ENCODE results near the gene CDHR3.

Gene CDHR3

DNA sequence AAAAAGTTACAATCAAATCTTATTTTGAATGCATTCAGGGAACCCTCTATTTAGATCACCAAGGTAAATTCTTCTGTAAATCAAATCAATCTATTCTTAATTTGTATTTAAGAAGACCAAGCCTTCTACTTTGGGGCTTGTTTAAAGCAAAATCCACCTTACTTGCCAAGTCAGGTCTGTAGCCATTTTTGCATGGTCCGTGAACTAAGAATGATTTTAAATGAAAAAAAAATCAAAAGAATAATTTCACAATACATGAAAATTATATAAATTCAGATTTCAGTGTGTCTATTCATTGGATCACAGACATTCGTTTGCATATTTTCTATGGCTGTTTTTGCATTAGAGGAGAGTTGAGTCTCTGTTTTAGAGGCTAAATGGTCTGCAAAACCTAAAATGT, 89.6 kb downstream of the CDHR3 start:
- no peak overlapping the region for H3K4me3 ChIP-seq (ENCODE audit: low read depth, low read length)
- in situ Hi-C loops (cut with HindIII; ENCODE audit: low sequenced_read_pairs), result loop anchor here (5.0 to 25.0 kb wide), 2 partner anchors 100 to 435 kb away; no protein-coding TSS in a partner anchor
- TF ChIP-seq, protein P1, sequence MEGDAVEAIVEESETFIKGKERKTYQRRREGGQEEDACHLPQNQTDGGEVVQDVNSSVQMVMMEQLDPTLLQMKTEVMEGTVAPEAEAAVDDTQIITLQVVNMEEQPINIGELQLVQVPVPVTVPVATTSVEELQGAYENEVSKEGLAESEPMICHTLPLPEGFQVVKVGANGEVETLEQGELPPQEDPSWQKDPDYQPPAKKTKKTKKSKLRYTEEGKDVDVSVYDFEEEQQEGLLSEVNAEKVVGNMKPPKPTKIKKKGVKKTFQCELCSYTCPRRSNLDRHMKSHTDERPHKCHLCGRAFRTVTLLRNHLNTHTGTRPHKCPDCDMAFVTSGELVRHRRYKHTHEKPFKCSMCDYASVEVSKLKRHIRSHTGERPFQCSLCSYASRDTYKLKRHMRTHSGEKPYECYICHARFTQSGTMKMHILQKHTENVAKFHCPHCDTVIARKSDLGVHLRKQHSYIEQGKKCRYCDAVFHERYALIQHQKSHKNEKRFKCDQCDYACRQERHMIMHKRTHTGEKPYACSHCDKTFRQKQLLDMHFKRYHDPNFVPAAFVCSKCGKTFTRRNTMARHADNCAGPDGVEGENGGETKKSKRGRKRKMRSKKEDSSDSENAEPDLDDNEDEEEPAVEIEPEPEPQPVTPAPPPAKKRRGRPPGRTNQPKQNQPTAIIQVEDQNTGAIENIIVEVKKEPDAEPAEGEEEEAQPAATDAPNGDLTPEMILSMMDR (IDR thresholded peaks at IDR 0.05; ENCODE audit: low read depth, low read length, missing control alignments), result no peak
- no peak for DNase-seq (ENCODE audit: low read depth)

DNA sequence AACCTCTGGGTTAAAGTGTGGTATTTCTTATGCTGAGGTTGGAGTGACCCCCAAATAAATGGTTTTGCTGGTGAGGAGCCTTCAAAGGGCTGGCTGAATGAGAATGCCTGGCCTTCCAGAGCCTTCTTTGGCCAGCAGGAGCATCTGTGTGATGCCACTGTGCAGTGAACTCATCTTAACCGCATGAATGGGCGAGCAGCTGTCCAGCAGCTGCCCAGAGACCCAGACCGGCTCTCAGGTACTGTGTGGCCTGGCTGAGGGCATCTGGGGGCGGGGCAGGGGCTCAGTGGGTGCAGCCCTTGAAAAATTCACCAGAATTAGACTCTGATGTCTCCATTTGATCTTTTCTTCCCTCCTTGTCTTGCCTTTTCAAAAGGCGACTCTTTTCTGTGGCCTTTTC, 90.0 kb downstream of the CDHR3 start:
- no peak for DNase-seq (ENCODE audit: low read depth)
- TF ChIP-seq, protein P1 (IDR thresholded peaks at IDR 0.05; ENCODE audit: low read depth, low read length, missing control alignments), result peak; percentile 7
- in situ Hi-C loops (cut with HindIII; ENCODE audit: low sequenced_read_pairs), result loop anchor here (5.0 to 25.0 kb wide), 2 partner anchors 99 to 434 kb away; no protein-coding TSS in a partner anchor
- no peak overlapping the region for H3K4me3 ChIP-seq (ENCODE audit: low read depth, low read length)

DNA sequence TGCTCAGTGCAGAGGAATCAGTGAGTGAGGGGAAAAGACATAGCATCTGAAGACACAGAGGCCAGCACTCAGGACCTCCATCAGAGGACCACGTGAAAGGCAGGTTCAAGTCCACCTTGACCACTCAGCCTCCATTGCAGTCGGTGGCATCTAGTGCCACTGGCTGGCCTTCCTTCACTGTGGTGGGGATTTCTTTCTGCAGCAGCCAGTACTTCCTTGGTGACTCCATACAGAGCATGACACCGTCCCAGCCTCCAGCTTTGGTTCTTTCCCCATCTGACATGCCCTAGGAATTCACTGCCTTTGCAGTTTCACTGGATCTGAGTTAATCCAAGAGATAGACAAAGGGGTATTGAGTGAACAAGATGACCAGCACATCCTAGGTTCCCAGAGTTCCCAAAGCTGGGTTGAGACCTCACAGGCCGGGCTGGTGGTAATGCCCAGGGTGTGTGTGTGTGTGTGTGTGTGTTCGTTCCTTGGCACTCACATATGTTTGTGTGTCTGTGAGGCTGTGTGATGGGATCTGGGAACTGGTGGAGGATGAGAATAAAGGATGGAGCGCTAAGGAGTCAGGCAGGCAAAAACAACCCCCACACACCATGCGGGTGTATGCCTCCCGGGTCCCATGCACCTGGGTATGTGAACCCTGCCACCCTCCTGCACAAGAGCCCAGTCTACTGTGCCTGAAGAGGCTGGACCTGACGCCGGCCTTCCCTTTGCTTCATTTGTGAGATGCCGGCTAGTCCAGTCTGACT, 91.3 kb downstream of the CDHR3 start:
- TF ChIP-seq, protein P1 (IDR thresholded peaks at IDR 0.05; ENCODE audit: low read depth, low read length, missing control alignments), result no peak
- no peak for DNase-seq (ENCODE audit: low read depth)
- no peak overlapping the region for H3K4me3 ChIP-seq (ENCODE audit: low read depth, low read length)
- in situ Hi-C loops (cut with HindIII; ENCODE audit: low sequenced_read_pairs), result loop anchor here (5.0 to 25.0 kb wide), 2 partner anchors 98 to 433 kb away; no protein-coding TSS in a partner anchor

DNA sequence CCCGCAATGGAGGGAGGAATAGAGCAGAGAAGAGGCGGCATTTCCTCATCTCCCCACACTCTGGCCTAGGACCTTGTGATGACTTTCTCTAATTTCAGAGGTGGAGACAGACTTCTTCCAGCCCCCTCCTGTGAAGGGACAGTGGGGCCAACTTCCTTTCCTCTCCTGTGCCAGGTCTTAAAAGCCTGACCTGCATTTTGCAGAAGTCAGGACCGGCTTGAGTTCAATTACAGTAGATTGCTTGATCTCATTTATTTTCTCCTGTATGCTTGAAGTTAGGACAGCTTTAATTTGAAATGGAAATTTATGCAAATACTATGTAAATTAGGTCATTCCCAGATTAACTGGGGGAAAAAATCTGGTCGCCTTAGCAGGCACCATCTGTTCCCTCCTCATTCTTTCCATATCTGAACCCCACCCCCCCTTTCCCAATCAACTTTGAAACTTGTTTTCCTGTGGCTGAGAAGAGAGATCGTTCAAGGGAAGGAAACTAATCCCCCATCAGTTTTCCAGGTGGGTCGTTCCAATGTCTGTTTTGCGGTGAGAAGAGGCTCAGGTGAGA, 92.0 kb downstream of the CDHR3 start:
- in situ Hi-C loops (cut with HindIII; ENCODE audit: low sequenced_read_pairs), result loop anchor here (5.0 to 25.0 kb wide), 2 partner anchors 97 to 432 kb away; no protein-coding TSS in a partner anchor
- no peak for DNase-seq (ENCODE audit: low read depth)
- no peak overlapping the region for H3K4me3 ChIP-seq (ENCODE audit: low read depth, low read length)
- TF ChIP-seq, protein P1 (IDR thresholded peaks at IDR 0.05; ENCODE audit: low read depth, low read length, missing control alignments), result no peak

DNA sequence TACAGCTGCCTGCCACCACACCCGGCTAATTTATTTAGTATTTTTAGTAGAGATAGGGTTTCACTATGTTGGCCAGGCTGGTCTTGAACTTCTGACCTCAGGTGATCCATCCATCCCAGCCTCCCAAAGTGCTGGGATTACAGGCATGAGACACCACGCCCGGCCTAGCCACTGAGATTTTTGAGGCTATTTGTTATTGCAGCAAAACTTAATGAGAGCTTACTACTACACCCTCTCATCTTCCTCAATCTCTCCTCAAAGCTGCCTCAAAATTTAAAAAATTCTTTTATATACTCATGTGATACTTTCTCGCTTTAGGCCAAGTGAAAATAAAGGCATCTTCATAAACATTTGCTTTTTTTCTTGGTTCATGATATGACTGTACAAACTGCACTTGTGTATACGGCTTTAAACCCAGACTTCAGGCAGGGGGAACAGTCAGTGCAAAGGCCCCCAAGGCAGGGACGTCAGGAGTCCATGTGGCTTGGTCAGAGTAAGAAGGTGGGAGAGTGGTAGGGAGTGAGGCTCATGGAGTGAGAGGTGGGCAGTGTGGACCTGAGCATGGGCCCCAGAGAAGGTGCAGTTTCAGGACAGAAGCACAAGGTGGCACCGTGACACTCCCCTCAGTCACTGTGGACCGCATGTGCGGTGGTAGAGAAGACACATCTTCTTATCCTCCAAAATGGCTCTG, 93.6 kb downstream of the CDHR3 start:
- TF ChIP-seq, protein P1 (IDR thresholded peaks at IDR 0.05; ENCODE audit: low read depth, low read length, missing control alignments), result peak; percentile 89
- no peak overlapping the region for H3K4me3 ChIP-seq (ENCODE audit: low read depth, low read length)
- DNase-seq (ENCODE audit: low read depth), result peak; percentile 60
- in situ Hi-C loops (cut with HindIII; ENCODE audit: low sequenced_read_pairs), result loop anchor here (25.0 kb wide), 1 partner anchor 431 kb away; no protein-coding TSS in a partner anchor

DNA sequence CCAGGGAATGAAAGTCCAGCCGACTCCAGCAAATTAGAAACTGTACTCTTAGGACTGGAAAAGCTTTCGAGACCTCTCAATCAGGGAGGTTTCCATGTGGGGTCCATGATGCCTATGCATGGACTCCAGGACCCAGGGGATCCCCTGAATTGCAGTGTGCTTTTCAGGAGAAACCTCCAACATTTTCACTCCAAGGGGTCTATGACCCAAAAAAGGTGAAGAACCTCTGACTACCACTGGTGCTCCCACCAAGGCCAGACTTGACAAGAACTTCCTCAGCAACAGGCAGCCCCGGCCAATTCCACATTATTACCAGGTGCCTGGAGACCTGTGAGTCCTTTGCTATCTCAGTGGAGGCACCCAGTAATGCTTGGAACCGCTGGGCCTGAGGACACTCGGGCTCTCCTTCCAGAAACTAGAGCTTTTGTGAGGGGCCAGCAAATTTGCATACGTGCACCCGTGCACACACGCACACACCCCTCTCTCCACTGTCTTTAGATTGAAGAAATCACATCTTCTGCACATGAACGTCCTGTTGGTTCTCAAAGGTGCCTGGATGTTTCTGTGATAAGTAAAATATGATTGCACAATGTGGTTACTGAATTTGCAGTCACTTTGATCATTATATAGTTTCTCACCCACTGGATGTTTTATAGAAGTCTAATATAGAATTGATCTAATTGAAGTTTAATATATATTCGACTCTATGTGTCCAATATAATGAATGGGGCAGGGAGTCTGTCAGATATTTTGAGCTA, 94.3 kb downstream of the CDHR3 start:
- TF ChIP-seq, protein P1 (IDR thresholded peaks at IDR 0.05; ENCODE audit: low read depth, low read length, missing control alignments), result no peak
- H3K4me3 ChIP-seq (ENCODE audit: low read depth, low read length), result no peak overlapping the region
- no peak for DNase-seq (ENCODE audit: low read depth)
- in situ Hi-C loops (cut with HindIII; ENCODE audit: low sequenced_read_pairs), result loop anchor here (25.0 kb wide), 1 partner anchor 430 kb away; no protein-coding TSS in a partner anchor

Measured in astrocyte of the cerebellum (primary cell).